NCI-H2227 (cell line): ENCODE data around the gene NCOA3.
"Not testable (repeated sequence)": the region's sequence is repeated elsewhere in the genome, so short reads cannot be mapped to it uniquely, and the experiment has no call there.

Source experiments
- DNase-seq: peaks from one replicate; lab custom pipeline; 2025; ENCODE audit not compliant: unreplicated experiment; lab: John Stamatoyannopoulos, UW

Gene NCOA3

DNA sequence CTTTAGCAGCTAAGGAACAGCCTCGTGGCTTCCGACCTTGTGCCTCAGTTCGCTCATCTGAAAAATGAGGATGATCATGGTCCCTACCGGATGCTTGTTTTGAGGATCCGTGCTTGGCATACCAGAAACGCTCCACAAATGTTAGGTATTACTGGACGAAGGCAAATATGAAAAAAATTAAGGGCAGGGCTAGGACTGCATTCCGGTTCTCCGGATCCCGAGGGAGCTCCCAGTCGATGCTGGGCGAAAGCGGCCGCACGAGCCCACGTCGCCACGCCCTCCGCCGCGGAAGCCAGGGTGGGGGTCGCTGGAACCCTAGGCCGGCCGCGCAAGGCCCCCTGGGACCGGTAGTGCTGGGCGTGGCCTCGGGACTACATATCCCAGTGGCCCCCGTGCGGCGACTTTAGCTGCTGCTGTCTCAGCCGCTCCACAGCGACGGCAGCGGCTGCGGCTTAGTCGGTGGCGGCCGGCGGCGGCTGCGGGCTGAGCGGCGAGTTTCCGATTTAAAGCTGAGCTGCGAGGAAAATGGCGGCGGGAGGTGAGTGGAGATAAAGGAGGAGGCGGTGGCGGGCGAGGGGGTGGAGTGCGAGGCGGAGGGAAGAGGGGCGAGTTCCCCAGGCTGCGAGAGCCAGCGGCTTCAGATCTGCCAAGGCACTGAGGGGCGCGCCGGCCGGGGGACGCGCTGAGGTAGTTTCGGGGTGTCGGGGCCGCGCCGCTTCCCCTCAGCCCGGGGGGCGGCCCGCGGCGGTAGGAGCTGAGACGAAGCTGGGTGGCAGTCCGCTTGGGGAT lies at the start of gene NCOA3:
Gene NCOA3 (plus strand): TSS at position 406 of the 789 bp plus-strand sequence. CDS start 120,361 bp downstream, outside the sequence.
- peak; percentile 98 for DNase-seq

DNA sequence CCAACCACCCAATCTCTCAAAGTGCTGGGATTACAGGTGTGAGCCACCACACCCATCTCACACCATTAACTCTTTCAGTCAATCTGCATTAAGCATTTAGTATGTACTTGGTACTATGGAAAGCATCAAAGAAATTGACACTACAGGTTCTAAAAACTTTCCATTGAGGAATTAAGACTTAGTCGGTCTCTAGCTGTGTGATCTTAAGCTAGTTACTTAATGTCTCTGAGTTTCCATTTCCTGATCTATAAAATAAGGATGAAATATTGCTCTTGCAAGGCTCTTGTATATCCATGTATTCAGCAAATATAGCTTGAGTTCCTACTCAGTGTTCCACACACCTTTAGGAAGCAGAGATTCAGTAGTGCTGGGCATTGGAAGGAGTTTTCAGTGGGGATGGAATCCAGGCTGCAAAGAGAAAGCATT lies 48.9 kb upstream of the NCOA3 start:
- no peak for DNase-seq

DNA sequence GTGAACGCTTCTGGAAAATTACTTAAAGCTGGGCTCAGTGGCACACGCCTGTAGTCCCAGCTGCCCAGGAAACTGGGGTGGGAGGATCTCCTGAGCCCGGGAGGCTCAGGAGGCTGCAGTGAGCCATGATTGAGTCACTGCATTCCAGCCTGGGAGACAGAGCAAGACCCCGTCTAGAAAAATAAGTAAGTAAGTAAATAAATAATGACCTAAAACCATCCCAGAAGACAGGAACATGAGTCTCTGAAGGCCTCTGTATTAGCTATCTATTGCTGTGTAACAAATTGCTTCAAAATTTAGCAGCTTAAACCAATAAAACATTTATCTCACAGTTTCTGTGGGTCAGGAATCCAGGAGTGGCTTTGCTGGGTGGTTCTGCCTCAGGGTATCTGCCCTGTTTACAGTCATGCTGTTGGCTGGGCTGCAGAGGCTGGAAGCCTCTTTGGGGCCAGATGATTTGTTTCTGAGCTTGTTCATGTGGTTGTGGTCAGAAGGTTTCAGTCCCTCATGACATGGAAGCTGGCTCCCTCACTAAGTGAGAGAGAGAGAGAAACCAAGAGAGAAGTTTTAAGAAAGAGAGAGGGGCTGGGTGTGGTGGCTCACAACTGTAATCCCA lies 48.4 kb upstream of the NCOA3 start:
- DNase-seq, result no peak

DNA sequence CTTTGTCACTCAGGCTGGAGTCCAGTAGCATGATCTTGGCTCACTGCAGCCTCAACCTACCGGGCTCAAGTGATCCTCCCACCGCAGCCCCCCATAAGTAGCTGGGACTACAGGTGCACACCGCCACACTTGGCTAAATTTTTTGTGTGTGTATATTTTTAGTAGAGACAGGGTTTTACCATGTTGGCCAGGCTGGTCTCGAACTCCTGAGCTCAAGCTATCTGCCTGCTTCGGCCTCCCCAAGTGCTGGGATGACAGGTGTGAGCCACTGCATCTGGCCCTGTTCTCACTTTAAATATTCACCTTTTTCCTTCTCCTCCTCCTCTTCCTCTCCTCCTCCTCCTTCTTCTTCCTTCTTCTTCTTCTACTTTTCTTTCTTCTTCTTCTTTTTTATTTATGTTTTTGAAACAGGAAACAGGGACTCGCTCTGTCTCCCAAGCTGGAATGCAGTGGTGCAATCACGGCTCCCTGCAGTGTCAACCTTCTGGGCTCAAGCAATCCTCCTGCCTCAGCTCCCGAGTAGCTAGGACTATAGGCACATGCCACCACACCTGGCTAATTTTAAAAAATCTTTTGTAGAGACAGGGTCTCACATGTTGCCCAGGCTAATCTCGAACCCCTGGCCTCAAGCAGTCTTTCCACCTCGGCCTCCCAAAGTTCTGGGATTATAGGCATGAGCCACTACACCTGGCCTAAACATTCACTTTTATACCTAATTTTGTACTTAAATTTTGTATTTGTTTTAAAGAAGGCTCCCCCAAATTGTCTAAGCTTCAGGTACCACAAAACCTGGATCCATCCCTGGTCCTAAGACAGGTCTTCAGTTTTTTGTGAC lies 47.2 kb upstream of the NCOA3 start:
- no peak for DNase-seq

DNA sequence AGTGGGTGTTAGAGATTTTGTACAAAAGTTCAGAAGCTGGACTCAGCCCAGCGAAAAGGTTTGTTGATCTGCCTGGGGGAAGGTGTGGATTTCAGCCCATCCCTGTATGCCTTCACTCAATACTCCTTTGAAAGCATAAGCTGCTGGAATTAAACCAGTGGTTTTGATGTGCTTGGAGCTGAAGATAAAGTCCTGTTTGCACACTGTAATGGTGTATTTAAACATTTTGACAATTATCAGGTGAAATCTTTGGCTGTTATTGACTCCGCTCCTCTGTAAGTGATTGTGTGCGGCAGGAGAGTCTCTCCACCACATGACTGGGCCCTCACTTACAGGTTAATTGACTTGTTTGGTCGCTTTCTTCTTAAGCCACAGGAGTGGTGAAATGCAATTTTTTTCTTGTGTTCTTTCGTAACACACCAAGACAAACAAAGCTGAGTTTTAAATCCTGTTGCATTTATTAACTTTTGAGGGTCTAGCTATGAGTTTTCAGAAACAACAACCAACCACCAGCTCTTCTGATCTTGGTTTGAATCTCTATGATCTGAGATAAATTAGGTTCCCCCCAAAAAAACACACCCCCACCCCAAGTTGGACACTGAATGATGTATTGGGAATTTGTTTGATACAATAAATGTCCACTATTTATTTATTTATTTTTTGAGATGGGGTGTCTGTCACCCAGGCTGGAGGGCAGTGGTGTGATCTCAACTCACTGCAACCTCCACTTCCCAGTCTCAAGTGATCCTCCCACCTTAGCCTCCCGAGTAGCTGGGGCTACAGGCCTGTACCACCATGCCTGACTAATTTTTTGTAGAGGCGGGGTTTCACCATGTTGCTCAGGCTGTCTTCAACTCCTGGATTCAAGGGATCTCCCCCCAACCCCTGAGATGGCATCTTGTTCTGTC lies 46.3 kb upstream of the NCOA3 start:
- DNase-seq, result no peak

DNA sequence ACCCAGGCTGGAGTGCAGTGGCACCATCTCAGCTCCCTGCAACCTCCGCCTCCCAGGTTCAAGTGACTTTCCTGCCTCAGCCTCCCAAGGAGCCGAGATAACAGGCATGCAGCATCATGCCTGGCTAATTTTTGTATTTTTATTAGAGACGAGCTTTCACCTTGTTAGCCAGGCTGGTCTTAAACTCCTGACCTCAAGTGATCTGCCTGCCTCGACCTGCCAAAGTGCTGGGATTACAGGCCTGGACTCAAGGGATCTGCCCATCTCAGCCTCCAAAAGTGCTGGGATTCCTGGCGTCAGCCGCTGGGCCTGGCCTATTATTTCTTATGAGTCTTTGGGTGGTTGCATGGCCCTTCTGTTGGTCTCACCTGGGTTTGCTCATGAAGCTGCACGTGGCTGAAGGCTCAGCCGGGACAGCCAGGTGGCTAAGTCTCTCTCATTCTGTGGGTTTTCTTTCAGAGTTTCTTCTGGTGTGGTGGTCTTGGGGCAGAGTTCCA lies 45.6 kb upstream of the NCOA3 start:
- DNase-seq, result no peak

DNA sequence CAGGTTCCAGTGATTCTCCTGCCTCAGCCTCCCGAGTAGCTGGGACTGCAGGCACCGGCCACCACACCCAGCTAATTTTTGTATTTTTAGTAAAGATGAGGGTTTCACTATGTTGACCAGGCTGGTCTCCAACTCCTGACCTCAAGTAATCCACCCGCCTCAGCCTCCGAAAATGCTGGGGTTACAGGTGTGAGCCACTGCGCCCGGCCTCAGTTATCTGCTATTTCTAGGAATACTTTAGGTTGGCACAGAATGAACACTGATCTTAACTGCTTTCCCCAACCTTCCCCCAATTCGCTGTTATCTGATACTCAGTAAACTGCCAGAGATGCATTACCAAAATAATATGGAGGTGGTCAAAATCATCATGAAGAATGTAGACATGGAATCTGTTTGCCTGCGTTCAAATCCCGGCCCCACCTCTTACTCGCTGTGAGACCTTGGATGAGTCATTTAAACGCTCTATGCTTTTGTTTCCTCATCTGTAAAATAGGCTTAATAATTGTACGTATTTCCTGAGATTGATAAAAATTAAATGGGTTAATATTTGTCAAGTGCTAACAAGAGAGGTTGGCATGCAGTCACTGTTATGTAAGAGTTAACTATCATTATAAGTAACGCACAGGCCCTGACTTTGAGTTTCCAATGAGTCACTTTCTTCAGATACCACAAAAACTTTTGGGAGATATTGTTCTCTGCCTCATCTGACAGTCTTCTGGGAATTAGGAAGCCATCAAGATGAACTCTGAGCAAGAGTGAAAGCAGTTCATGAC lies 44.5 kb upstream of the NCOA3 start:
- DNase-seq, result no peak

DNA sequence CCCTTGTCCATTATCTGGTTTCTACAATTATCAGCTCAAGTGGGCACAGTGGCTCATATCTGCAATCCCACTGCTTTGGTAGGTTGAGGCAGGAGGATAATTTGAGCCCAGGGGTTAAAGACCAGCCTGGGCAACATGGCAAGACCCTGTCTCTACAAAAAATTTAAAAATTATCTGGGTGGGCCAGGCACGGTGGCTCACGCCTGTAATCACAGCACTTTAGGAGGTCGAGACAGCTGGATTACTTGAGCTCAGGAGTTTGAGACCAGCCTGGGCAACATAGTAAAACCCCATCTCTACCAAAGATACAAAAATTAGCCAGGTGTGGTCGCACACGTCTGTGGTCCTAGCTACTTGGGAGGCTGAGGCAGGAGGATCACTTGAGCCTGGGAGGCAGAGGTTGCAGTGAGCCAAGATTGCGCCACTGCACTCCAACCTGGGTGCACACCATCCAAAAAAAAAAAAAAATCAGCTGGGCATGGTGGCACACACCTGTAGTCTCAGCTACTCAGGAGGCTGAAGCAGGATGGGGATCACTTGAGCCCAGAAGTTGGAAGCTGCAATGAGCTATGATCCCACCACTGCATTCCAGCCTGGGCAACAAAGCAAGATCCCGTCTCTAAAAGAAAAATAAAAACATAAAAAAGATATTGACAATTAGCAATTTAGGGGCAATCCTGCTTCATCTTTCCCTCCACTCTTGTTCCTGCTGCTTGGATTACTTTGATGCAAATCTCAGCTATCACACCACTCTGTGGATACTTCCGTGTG lies 43.2 kb upstream of the NCOA3 start:
- DNase-seq, result not testable (repeated sequence)

DNA sequence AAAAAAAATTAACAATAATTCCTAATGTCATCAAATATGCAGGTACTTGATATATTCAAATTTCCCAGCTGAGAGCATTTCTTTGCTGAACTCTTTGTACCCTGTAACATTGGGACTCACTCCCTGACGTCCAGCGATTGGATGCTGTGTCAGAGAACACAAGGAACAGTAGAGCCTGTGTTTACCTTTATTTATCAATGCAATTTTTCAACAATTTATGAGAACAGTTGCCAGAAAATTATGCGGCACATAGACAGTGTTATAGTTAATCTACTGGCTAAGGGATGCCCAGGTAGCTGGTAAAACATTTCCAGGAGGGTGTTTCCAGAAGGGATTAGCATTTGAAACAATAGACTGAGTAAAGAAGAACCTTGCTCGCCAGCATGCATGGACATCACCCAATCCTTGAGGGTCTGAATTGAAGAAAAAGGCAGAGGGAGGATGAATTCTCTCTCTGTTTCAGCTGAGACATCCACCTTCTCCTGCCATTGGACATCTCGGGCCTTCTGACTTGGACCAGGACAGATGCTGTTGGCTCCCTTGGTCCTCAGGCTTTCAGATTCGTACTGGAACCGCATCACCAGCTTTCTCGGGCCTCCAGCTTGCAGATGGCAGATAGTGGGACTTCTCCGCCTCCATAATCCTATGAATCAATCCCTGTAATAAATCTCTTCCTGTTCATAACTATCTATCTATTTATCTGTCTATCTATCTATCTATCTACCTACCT lies 42.2 kb upstream of the NCOA3 start:
- DNase-seq, result no peak

DNA sequence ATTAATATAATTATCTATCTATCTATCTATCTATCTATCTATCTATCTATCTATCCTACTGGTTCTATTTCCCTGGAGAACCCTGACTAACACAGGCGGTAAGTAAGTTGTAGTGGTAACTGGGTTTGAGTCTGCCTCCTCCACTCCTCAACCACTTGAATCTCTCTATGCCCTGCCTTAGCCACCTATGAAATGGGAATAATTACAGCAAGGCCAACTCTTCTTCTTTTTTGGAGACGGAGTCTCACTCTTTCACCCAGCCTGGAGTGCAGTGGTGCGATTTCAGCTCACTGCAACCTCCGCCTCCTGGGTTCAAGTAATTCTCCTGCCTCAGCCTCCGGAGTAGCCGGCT lies 41.0 kb upstream of the NCOA3 start:
- DNase-seq, result not testable (repeated sequence)

DNA sequence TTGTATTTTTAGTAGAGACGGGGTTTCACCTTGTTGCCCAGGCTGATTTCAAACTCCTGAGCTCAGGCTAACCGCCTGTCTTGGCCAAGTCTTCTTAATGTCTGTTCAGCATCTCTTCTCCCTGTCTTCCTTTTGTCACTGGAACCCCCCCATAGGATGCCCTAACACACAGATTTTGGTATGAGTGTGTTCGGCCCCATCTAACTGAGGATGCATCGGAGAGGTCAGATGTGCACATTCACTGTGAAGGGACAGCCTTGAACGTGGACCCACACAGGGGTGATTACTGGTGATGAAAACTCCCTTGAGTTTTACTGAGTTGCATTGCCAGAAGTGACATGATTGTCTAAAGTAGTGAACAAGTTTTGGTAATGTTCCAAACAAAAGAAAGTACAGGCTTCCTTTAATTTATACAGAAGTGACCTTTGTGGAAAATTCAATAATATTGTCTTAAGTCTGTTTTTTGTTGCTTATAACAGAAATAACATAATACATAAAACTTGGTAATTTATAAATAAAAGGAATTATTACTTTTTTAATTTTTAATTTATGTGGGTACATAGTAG lies 40.5 kb upstream of the NCOA3 start:
- no peak for DNase-seq

DNA sequence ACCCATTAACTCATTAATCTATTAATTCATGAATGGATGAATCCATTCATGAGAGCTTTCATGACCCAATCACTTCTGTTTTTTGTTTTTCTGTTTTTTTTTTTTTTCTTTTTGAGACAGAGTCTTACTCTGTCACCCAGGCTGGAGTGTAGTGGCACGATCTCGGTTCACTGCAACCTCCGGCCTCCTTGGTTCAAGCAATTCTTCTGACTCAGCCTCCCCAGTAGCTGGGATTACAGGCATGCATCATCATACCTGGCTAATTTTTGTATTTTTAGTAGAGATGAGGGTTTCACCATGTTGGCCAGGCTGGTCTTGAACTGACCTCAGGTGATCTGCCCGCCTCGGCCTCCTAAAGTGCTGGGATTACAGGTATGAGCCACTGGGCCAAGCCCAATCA lies 39.8 kb upstream of the NCOA3 start:
- not testable (repeated sequence) for DNase-seq

DNA sequence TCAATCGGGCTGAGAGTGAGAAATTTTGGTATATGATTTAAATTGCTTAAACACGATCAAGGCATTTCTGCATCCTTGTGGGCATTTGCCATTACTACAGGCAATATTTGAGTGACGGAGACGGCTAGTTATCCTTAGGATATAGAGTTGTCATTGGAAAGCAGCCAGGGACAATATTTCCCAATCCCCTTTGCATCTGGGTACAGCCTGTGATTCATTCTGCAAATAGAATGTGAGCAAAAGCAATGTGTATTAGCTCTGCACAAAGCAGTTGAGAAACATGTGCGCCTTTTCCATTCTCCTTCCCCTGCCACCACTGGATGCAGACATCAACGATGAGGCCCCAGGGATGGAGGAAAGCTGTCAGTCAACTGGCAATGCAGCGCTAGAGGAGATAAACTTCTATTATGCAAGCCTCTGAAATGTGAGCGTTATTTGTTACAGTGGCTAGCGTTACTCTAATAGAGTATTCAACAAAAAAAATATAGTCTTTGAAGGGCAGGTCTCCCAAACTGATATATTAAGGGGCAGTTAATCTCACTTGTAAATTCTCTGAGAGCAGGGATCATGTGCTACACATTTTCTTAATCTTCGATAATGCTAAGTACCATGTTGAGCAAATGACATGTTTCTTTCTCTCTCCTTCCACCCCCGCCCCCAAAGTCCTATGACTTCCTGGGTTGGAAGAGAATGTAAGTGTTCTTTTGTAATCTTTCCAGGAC lies 37.1 kb upstream of the NCOA3 start:
- peak; percentile 36 for DNase-seq

DNA sequence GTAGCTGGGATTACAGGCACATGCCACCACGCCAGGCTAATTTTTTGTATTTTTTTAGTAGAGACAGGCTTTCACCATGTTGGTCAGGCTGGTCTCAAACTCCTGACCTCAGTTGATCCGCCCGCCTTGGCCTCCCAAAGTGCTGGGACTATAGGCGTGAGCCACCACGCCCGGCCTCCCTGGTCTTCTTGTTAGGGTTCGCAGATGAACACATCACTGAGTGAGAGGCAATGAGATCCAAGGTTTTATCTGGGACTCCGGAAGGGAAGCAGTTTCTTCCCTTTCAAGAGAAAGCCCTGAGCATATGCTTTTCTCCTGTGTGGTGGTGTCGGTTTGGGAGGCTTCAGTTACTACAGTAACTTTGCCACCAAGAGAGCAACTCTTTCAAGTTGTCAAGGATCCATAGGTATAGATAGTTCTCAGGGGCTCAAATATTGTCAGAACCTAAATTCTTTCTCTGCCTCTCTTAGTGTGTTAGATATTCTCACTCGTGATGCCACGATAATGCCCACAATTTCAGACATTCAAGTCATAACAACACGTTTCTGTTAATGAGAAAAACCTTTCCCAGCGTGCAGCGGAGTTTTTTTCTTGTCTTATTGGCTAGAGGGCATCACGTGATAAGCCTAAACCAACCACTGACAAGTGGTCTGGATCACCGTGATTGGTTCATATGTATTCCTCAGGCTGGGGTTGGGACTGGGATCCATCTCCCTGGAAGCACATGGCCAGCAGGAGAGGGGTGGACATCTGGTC lies 36.2 kb upstream of the NCOA3 start:
- no peak for DNase-seq

DNA sequence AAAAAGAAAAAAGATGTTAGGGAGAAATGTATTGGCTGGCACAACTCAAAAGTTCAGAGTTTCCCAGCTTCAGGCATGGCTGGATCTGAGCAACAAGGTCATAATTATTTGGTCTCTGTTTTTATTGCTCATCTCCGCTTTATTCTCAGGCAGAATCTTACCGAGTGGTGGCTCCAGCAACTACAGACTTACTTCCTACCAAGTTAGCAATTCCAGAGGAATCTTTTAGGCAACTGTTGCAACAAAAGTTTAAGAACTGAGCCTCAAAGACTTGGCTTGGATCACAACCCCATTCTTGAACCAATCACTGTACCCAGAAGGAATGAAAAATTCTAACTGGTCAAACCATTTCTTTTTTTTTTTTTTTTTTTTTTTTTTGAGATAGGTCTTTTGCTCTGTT lies 35.5 kb upstream of the NCOA3 start:
- no peak for DNase-seq

DNA sequence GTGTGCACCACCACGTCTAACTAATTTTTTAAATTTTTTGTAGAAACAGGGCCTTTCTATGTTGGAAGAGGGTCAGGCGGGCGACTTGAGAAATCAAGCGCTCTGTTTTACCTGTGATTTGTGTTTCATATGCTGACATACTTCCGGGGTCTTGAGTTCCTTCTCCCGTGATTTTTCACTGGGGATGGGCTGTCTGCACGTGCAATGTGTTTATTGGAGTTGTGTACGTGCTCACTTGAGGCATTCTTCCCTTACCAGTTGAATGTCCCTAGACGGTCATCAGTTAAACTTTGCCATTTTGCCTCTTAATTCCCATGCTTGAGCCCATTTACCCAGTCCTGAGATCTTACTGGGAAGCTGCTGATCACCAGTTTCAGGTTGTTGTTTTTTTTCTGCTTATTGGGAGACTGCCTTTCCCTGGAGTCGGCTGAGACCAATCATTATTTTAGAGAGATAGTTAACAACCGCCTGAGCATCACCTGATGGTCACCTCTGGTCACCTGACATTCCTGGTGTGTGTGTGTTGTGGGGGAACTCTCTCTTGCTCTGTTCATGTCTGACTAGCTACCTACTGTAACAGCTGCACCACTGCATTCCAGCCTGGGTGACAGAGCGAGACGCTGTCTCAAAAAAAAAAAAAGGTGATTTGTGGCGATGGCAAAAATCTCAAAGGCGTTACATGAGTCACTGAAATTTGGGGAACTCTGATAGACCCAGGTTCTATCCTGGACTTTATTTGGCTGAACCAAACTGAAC lies 34.8 kb upstream of the NCOA3 start:
- no peak for DNase-seq
